T-cell (primary cell): ENCODE results near the gene LDLRAD4. TPM values are rescaled to one million over a fixed set of nuclear protein-coding genes. Genes with fewer than 3 reads are reported as not detected.

ENCODE experiments used
- ATAC-seq, 4 experiments: fragments of 200-7000 bp in 3 of 4; fragments of 150-1000 bp in 1 of 4; cut with Tn5 transposase; replicated peaks in 1 of 4; 1 replicate in 3 of 4; 2 replicates in 1 of 4; pipeline ENCODE4 v1.10.0; 2021; ENCODE audit warnings: moderate library complexity in 3 of 4, mild to moderate bottlenecking in 2 of 4, moderate number of reproducible peaks in 1 of 4
- CTCF ChIA-PET, 2 donors: fragments of 300-600 bp; sonication (Branson Sonifier 250); formaldehyde crosslinking; loops; one replicate each; lab custom pipeline; 2022; ENCODE audit warnings: antibody characterized with exemption in 2 of 2; lab: Charles Lee
- POLR2A ChIA-PET, 2 donors: fragments of 300-600 bp; sonication (Branson Sonifier 250); formaldehyde crosslinking; loops; one replicate each; lab custom pipeline; 2022; ENCODE audit warnings: antibody characterized with exemption in 2 of 2; lab: Charles Lee
- DNase-seq, 35 experiments: peaks; one replicate each; pipeline versions ENCODE4 v3.0.0 to v3.0.0-alpha.2; 2013 to 2023
- H3K27ac ChIP-seq: one replicate; pipeline ENCODE4 v1.5.1; 2013; ENCODE audit warnings: low read length
- H3K27me3 ChIP-seq, 2 experiments: replicated peaks in 1 of 2; 1 replicate in 1 of 2; 2 replicates in 1 of 2; pipeline versions ENCODE4 v1.6.1 to v1.7.0; 2013; ENCODE audit warnings: low read length in 1 of 2, mixed read lengths in 1 of 2; ENCODE audit not compliant: control insufficient read depth in 2 of 2, insufficient read depth in 2 of 2; ENCODE audit errors: extremely low read depth in 1 of 2
- H3K36me3 ChIP-seq, 2 donors: 1 replicate in 1 of 2; 2 replicates in 1 of 2; pipeline versions ENCODE4 v1.6.1 to v1.7.0; 2013; ENCODE audit warnings: low read length in 1 of 2; ENCODE audit not compliant: control insufficient read depth in 2 of 2, insufficient read depth in 1 of 2; ENCODE audit errors: extremely low read depth in 1 of 2
- H3K4me1 ChIP-seq, 2 experiments: 1 replicate in 1 of 2; 2 replicates in 1 of 2; pipeline versions ENCODE4 v1.6.1 to v1.7.0; 2013; ENCODE audit warnings: low read length in 2 of 2, mixed read lengths in 1 of 2; ENCODE audit not compliant: insufficient read depth in 2 of 2, control insufficient read depth in 1 of 2; ENCODE audit errors: extremely low read depth in 1 of 2
- H3K4me3 ChIP-seq, 2 donors: 1 replicate in 1 of 2; 2 replicates in 1 of 2; pipeline versions ENCODE4 v1.5.1 to v1.7.0; 2013; ENCODE audit warnings: mild to moderate bottlenecking in 2 of 2, low read length in 1 of 2, moderate library complexity in 1 of 2; ENCODE audit not compliant: control insufficient read depth in 1 of 2; ENCODE audit errors: extremely low read depth in 1 of 2
- H3K9me3 ChIP-seq: 2 replicates; pipeline ENCODE4 v1.7.0; 2013
- H3K27ac Mint-ChIP-seq, 2 donors: one replicate each; pipeline ENCODE4 v1.8.0; 2020 to 2021; ENCODE audit warnings: mild to moderate bottlenecking in 2 of 2, mixed read lengths in 2 of 2
- H3K27me3 Mint-ChIP-seq, 2 donors: one replicate each; pipeline ENCODE4 v1.8.0; 2021 to 2022; ENCODE audit warnings: mixed read lengths in 2 of 2
- H3K36me3 Mint-ChIP-seq: one replicate; pipeline ENCODE4 v1.8.0; 2021; ENCODE audit warnings: mixed read lengths
- H3K4me1 Mint-ChIP-seq, 3 donors: one replicate each; pipeline ENCODE4 v1.8.0; 2020 to 2022; ENCODE audit warnings: mixed read lengths in 3 of 3, mild to moderate bottlenecking in 1 of 3
- H3K4me3 Mint-ChIP-seq, 3 donors: one replicate each; pipeline ENCODE4 v1.8.0; 2020 to 2022; ENCODE audit warnings: mild to moderate bottlenecking in 3 of 3, mixed read lengths in 3 of 3, moderate library complexity in 3 of 3
- H3K9me3 Mint-ChIP-seq, 3 donors: one replicate each; pipeline ENCODE4 v1.8.0; 2020 to 2022; ENCODE audit warnings: mixed read lengths in 3 of 3
- WGBS: methylation state at CpG from one replicate; pipeline ENCODE4 v1.1.5; 2013; ENCODE audit warnings: missing lambda C conversion rate; ENCODE audit not compliant: insufficient coverage; 5-methylcytosine and 5-hydroxymethylcytosine counted together
- total RNA-seq, 35 experiments: library from RNA in 6 of 35; stranded (reverse) in 6 of 35; fragments of 120-200 nt in 1 of 35; gene quantifications; one replicate each; pipeline versions ENCODE4 v1.2.1 to v1.2.4 and lab custom pipeline; 2013 to 2026

LDLRAD4 gene
- total RNA-seq, 5 donors from 2014 or later (not counting 1 experiment from before 2014, with no cell fraction given), result 57.6 to 80.8 (median 72.4) TPM

DNA sequence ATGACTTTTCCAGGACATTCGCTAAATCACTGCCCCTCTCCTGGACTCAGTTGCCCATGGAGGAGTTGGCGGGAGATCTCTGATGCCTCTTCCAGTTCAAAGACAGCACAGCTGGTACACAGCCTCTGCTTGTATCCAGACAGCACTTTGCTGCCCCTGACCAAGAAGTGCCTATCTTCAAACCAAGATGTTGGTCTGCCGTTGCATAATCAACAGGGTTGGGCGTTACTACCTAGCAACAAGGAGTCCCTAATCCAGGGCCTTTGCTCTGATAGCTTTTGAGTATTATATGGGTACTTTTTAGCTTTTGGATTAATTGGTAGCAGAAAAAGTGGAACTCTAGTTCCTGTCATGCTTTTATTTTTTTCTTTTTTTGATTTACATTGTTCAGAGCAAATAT lies 341.2 kb downstream of the LDLRAD4 start:
- Mint-ChIP-seq H3K4me3 (no peak overlapping the region), H3K27me3 (no peaks in the 10 kb centered on the region), H3K9me3 (no peaks in the 10 kb centered on the region), H3K27ac (no peak overlapping the region), H3K36me3 (peaks cover 2% of the 10 kb centered on the region), H3K4me1 (peaks cover 23 to 39% (median 37%) of the 10 kb centered on the region in 3 donors)
- CTCF ChIA-PET, result no interaction called here
- Histone ChIP-seq H3K36me3 (no peaks in the 10 kb centered on the region), H3K9me3 (no peaks in the 10 kb centered on the region), H3K27me3 (no peaks in the 10 kb centered on the region), H3K4me3 (no peak overlapping the region), H3K27ac (no peak overlapping the region), H3K4me1 (peaks cover 4 to 18% of the 10 kb centered on the region in 2 experiments)
- ATAC-seq (no peak), DNase-seq (no peak)
- POLR2A ChIA-PET, result no interaction called here
- WGBS, result 93% methylated on average over 4 of the region's 4 CpGs

GRCh38 chr18:13560306-13560705 lies 341.7 kb downstream of the LDLRAD4 start:
- Mint-ChIP-seq H3K27ac (no peak overlapping the region), H3K4me3 (no peak overlapping the region), H3K27me3 (no peaks in the 10 kb centered on the region), H3K4me1 (peaks cover 23 to 41% (median 37%) of the 10 kb centered on the region in 3 donors), H3K36me3 (peaks cover 2% of the 10 kb centered on the region), H3K9me3 (no peaks in the 10 kb centered on the region)
- Histone ChIP-seq H3K36me3 (no peaks in the 10 kb centered on the region), H3K9me3 (no peaks in the 10 kb centered on the region), H3K27me3 (no peaks in the 10 kb centered on the region), H3K27ac (no peak overlapping the region), H3K4me3 (no peak overlapping the region), H3K4me1 (peaks cover 6 to 18% of the 10 kb centered on the region in 2 experiments)
- ChIA-PET CTCF (interaction anchor here in 1 of 2 donors (0.9 kb wide), 1 partner anchor 54 kb away, joined by 3 read pairs; no protein-coding TSS in a partner anchor), POLR2A (no interaction called here)
- no peak for DNase-seq
- 96% methylated on average over 5 of the region's 5 CpGs for WGBS
- ATAC-seq, result no peak

DNA sequence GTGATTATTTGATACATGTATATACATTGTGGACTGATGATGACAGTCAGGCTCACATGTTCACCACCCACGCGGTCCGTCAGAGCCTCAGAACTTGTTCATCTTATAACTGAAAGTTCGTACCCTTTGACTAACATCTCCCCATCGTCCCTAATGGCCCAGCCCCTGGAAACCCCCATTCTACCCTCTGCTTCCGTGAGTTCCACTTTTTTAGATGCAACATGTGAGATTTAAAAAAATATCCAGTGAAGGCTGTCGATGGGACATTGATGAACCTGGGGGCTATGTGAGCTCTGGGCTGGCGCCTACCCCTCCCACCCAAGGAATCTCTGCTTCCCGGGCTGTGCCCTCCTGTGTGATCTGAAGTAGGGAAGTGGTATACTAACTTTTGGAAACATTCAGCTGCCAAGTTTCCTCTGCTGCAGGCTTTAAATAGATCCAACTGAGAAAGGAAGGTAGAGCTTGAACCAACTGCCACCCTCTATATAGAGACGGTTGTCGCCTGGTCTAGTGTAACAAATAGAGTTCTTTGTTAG lies 344.0 kb downstream of the LDLRAD4 start:
- no CpG with 5 or more reads among the region's 11 CpGs for WGBS
- Histone ChIP-seq H3K4me3 (no peak overlapping the region), H3K27ac (no peak overlapping the region), H3K27me3 (no peaks in the 10 kb centered on the region), H3K36me3 (no peaks in the 10 kb centered on the region), H3K9me3 (no peaks in the 10 kb centered on the region), H3K4me1 (peaks cover 11 to 32% of the 10 kb centered on the region in 2 experiments)
- Mint-ChIP-seq H3K27me3 (no peaks in the 10 kb centered on the region), H3K4me3 (peak overlapping the region in 1 of 3 donors; percentile 43), H3K27ac (peak overlapping the region; percentile 60 to 71), H3K36me3 (peaks cover 4% of the 10 kb centered on the region), H3K4me1 (peaks cover 35 to 55% (median 55%) of the 10 kb centered on the region in 3 donors), H3K9me3 (no peaks in the 10 kb centered on the region)
- DNase-seq, result peak in 23 of 35 experiments; percentile 9 to 58 (median 24)
- ChIA-PET CTCF (interaction anchor here in 1 of 2 donors (1.0 kb wide), 1 partner anchor 24 kb away, joined by 3 read pairs; no protein-coding TSS in a partner anchor), POLR2A (no interaction called here)
- ATAC-seq, result peak in 1 of 4 experiments; percentile 81

DNA sequence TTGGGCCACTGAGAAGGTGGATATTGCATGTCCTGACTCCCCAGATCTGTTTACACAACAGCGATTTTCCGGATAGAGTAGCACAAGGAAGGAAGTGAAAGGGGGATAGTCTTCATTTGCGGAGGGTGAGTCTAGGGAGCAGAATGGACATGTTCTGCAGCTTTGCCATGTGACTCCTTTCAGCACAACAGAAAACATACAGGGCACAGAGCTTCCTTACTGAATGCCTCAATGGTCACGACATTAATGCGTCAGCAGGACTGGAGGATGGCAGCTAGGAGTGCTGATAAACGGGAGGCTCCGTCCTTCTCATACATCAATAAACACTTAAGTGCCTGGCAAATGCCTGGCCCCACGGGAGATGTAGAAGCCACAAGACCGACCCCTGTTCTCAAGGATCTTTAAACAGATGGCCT lies 344.8 kb downstream of the LDLRAD4 start:
- no peaks in the 10 kb centered on the region for H3K9me3 ChIP-seq
- Mint-ChIP-seq H3K27ac (no peak overlapping the region), H3K27me3 (no peaks in the 10 kb centered on the region), H3K36me3 (peaks cover 4% of the 10 kb centered on the region), H3K9me3 (no peaks in the 10 kb centered on the region), H3K4me1 (peaks cover 31 to 56% (median 56%) of the 10 kb centered on the region in 3 donors), H3K4me3 (no peak overlapping the region)
- DNase-seq (no peak), ATAC-seq (no peak)
- H3K36me3 ChIP-seq, result no peaks in the 10 kb centered on the region
- H3K4me3 ChIP-seq, result no peak overlapping the region
- H3K27me3 ChIP-seq, result no peaks in the 10 kb centered on the region
- POLR2A ChIA-PET, result no interaction called here
- peaks cover 13 to 39% of the 10 kb centered on the region in 2 experiments for H3K4me1 ChIP-seq
- CTCF ChIA-PET, result no interaction called here
- no peak overlapping the region for H3K27ac ChIP-seq
- WGBS, result 79% methylated on average over 4 of the region's 9 CpGs

- Histone ChIP-seq H3K27ac (no peak overlapping the region), H3K27me3 (no peaks in the 10 kb centered on the region), H3K4me1 (peaks cover 18 to 41% of the 10 kb centered on the region in 2 experiments), H3K36me3 (no peaks in the 10 kb centered on the region), H3K4me3 (no peak overlapping the region), H3K9me3 (no peaks in the 10 kb centered on the region)
- Mint-ChIP-seq H3K27ac (peak overlapping the region in 1 of 2 donors; percentile 39), H3K9me3 (no peaks in the 10 kb centered on the region), H3K4me3 (peak overlapping the region in 2 of 3 donors; percentile 17 to 50), H3K36me3 (peaks cover 4% of the 10 kb centered on the region), H3K4me1 (peaks cover 40 to 67% (median 61%) of the 10 kb centered on the region in 3 donors), H3K27me3 (no peaks in the 10 kb centered on the region)
- WGBS, result 66% methylated on average over 12 of the region's 13 CpGs
- no peak for DNase-seq
- no peak for ATAC-seq
- POLR2A ChIA-PET, result no interaction called here
- CTCF ChIA-PET, result no interaction called here
These were observed 346.0 kb downstream of the LDLRAD4 start for GRCh38 chr18:13564579-13564978.

DNA sequence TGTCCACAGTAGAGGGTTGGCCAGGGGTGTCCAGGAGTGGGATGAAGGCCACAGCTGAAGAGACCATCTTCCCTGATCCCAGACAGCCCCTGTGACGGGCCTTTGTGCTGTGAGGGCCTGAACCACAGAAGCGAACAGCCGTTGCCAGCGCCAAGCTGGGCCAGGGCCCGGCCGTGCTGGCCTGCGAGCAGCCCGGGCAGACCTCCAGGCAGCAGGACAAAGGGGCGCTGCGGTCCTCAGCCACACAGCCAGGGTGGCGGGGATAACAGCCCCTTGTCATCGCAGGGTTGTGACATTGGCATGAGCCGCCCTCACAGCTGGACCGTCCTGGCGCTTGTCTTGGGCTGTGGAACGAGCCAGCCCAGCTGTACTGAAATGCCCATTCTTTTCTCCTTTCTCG lies 346.7 kb downstream of the LDLRAD4 start:
- H3K27me3 Mint-ChIP-seq, result no peaks in the 10 kb centered on the region
- no peak overlapping the region for H3K4me3 ChIP-seq
- no peaks in the 10 kb centered on the region for H3K27me3 ChIP-seq
- no peak overlapping the region for H3K27ac Mint-ChIP-seq
- WGBS, result 98% methylated on average over 16 of the region's 17 CpGs
- no peaks in the 10 kb centered on the region for H3K9me3 Mint-ChIP-seq
- no peak for DNase-seq
- ChIA-PET CTCF (no interaction called here), POLR2A (no interaction called here)
- no peak overlapping the region for H3K4me3 Mint-ChIP-seq
- ATAC-seq, result no peak
- H3K4me1 Mint-ChIP-seq, result peaks cover 40 to 71% (median 63%) of the 10 kb centered on the region in 3 donors
- no peaks in the 10 kb centered on the region for H3K9me3 ChIP-seq
- no peak overlapping the region for H3K27ac ChIP-seq
- no peaks in the 10 kb centered on the region for H3K36me3 ChIP-seq
- H3K36me3 Mint-ChIP-seq, result peaks cover 4% of the 10 kb centered on the region
- peaks cover 18 to 41% of the 10 kb centered on the region in 2 experiments for H3K4me1 ChIP-seq
